Measurements from ENCODE around the gene SULF2. TPM values are rescaled to one million over a fixed set of nuclear protein-coding genes. Genes with fewer than 3 reads are reported as not detected.

SULF2 gene
- total RNA-seq, 1 donor from 2014 or later: 131 TPM

DNA sequence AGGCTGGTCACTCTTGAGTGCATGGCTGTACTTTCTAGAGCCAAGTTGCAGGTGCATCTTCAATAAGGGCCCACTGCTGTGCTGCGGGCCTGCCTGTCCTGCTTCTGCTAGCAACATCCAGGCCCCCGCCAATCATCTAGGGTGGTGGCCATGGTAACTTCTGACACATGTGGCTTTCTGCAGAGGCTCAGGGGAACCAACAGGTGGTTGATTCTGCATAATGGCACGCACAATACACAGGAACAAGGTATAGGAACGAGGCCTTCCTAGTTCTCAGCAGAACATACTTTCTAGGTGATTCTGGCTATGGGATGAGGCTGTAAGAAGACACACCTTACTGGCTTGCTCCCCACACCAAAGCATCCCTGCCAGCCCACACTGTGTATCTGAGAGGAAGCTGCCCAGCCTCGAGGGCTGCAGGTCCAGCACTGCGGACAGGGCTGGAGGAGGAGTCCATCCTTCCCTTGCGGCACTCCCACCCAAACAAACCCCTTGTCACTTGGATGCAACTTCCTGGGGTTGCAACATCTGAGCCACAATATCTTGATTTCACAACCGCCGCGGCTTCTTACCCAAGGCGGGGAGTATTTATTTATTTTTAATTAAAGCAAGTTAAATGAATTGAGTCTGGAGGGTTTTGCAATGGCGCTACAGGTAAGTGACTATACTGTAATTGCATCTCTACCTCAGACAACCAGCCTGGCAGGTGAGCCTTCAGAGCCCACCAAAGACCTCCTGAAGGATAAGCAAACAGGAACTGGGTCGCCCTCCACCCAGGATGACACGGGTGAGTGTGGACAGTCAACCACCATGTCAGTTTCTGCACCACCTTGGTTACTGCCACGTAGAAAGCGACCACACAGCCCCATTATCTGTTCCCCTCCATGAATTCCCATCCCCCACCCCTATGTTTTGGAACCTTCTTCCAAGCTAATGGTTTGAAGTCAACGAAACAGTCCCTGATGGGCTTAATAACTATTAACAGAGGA is 49.6 kb downstream of the SULF2 start:
- DNase-seq: no peak

DNA sequence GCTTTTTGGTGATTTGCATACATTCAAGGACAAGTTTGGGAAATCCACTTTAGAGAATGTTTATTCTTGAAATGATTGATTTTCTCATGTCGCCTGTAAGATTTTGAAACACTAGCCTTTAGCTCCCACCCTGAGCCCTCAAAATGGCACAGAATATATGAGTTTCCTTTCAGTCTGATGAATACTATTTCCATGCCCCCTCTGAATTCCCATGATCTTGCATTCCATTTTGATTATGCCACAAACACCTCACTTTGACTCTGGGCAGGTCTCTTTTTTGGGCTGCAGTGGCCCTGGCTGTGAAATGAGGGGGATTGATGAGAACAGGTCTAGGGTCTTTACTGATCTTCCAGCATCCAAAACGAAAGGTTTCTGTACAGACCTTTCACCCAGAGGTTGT is 50.4 kb downstream of the SULF2 start:
- DNase-seq: no peak

DNA sequence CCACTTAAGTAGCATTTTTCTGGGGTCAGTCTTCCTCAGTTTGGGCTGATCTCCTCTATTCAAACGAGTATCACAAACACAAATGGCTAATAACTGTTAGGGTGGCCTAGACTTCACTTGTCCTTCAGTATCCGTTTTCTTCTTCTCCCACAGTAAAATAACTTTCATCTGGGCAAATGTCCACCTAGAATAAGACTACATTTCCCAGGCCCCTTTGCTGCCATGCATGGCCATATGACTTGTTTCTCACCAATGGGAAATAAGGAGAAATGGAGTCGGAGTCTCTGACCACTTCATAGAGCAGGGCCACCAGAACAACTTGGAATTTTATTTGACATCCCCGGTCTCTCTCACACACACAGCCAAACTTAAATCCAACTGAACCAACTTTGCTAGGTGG is 51.4 kb downstream of the SULF2 start:
- no peak for DNase-seq

GRCh38 chr20:47730744-47731143 is 54.5 kb downstream of the SULF2 start:
- DNase-seq: no peak

- no peak for DNase-seq
Measured at GRCh38 chr20:47729472-47729871, 55.8 kb downstream of the SULF2 start.

DNA sequence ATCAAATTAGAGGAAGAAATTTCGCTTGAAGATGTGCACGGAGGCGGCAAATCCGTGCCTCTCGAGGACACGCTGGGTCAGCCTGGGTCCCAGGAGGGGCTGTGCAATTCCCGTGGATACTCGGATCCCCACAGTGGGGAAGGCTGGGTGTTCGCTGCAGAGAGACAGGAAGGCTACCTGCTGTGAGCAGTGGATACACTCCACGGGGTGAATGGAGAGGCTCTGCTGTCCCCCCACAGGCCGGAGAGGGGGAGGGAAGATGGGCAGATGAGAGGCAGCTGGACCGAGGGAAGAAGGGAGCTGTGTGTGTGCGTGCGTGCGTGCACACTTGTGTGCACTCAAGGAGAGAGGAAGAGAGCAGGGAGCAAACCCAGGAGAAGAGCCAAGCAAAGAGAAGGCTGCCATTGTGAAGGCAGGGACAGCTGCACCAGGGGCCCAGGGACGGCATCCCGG is 57.3 kb downstream of the SULF2 start:
- DNase-seq: no peak

GRCh38 chr20:47727170-47727880 is 58.0 kb downstream of the SULF2 start:
- DNase-seq: peak; percentile 25

- DNase-seq: no peak
Measured at GRCh38 chr20:47726632-47727031, 58.6 kb downstream of the SULF2 start.

DNA sequence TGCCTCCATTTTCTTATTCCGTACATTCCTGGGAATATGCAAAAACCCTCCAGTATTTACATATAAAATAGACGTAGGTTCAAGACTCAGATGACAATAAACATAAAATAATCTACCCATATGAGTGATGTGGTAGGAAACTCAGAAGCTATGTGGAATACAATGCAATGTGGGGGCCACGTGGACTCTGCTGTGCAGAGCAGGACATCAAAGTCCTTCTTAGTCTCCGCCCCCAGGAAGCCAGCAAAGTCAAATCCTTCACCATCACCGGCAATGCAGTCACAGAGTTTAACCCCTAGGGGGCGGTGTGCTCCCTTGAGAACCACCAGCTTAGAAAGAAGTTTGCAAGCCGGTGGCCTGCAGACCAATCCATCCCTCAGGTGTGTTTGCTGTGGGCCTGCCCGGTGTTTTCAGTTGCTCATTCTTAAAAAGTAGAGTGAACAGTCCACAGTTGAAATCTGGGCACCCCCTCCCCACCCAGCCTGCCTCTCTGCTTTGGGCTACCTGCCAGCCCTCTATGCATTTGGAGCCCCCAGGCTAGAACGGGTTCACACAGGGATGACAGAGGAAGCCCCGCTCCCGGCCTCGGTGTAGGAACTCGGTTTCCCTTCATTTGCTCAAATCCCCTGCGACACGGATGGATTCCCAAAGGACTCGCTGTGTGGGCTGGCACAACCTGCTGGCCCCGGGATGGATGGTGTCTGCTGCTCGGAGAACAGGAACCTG is 59.9 kb downstream of the SULF2 start:
- peak; percentile 95 for DNase-seq

- DNase-seq: no peak
Measured at GRCh38 chr20:47724910-47725247, 60.4 kb downstream of the SULF2 start.

GRCh38 chr20:47724396-47724795 is 60.9 kb downstream of the SULF2 start:
- DNase-seq: no peak

DNA sequence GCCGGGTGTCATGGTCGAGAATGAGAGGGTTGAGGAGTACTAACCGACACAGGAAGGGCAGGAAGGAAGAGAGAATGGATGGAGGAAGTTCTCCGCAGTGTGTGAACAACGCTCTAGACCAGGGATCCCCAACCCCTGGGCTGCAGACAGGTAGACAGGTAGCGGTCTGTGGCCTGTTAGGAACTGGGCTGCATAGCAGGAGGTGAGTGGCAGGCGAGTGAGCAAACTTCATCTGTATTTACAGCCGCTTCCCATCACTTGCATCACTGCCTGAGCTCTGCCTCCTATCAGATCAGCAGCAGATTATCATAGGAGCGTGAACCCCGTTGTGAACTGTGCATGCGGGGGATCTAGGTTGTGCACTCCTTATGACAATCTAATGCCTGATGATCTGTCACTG is 62.0 kb downstream of the SULF2 start:
- DNase-seq: no peak

- no peak for DNase-seq
Measured at GRCh38 chr20:47720636-47721427, 64.4 kb downstream of the SULF2 start.

GRCh38 chr20:47719625-47720024 is 65.7 kb downstream of the SULF2 start:
- DNase-seq: no peak

DNA sequence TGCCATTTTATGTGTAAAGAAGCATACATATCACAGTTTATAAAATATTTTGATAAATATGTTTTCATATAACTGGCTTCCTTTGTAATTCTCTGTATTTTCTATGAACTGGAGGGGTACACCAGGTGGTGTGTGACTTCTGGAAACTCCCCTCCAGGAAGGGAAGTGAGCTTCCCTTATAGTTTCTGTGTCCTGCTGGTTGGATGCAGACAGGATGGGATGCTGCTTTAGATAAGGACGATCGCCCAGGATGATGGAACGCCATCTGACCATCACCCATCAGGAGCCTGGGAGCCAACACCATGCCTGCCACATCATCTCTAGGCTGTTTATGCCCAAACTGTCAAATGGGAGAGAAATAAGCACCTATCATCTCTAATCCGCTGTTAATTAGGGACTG is 66.1 kb downstream of the SULF2 start:
- peak; percentile 32 for DNase-seq

DNA sequence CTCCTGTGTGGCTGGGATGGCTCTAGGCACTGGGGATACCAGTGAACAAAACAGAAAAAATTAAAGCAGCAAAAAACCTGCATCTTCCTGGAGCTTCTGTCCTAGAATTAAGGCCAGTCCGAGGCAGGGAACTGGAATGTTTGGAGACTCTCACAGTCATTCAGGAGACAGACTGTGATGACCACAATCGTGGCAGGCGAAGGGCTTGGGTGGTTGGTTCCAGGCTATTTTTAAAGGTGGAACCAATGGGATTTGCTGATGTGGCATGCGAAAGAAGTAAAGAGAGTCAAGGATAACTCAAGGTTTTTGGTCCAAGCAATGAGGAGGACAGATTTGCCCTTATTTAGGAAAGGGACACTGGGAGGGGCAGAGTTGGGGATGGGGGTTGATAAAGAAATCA is 66.9 kb downstream of the SULF2 start:
- no peak for DNase-seq

- DNase-seq: peak; percentile 20
Measured at GRCh38 chr20:47717421-47717820, 67.9 kb downstream of the SULF2 start.

DNA sequence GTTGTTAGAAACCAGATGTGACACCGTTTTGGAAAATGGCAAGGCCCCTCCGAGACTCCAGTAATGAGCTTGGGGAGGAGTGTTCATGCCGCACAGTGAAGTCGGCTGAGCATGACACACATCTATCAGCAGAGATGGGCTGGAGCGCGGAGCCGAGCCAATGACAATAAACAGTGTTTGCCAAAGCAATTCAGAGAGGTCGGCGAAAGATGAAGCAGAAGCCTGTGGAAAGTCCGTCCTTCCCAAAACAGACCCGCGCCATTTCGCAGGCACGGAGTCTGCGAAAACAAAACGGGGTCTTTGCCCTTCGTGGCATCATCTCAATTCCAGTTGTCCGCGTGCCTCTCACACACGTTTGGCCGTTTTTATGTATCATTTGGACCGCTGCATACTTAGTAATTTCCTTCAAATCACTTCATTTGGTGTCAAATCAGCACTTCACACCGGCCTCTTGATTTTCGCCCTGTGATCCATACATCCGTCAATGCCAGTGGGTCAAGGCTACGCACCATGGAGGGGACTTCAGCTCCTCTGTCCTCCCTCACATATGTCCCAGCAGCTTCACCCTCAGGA is 71.3 kb downstream of the SULF2 start:
- peak; percentile 40 for DNase-seq

GRCh38 chr20:47713163-47713562 is 72.1 kb downstream of the SULF2 start:
- DNase-seq: no peak

DNA sequence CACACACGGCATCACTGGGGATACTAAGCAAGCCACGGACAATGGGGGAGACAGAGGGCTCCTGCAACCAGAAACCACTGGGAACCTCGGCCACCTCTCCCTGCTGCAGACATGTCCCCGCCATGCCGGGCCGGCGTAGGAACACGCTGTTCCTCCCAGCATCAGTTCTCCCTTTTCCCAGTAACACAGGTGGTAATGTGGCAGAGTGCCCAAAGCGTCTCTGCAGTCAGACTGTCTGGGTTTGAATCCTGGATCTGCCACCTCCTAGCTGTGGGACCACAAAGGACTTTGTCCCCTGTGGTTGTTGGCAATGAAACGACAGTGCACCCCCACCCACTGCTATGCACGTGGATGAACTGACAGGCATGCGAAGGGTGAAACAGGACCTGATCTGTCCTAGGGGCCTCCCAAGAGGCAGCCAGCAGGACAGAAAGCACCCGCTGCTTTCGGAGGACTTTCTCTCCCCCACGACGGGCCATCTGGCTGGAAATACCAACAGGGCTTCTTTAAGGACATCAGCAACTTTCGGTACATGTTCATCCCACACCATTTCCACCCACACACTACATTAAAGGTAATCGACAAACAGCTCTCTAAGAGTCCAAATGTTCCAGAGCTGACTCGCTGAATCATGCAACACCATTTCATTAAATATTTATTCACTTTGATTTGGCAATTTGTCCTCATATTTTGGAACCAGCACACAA is 74.1 kb downstream of the SULF2 start:
- DNase-seq: no peak

GRCh38 chr20:47710665-47711045 is 74.6 kb downstream of the SULF2 start:
- no peak for DNase-seq
